Measurements from ENCODE around the gene DHX34.

The DHX34 gene

DNA sequence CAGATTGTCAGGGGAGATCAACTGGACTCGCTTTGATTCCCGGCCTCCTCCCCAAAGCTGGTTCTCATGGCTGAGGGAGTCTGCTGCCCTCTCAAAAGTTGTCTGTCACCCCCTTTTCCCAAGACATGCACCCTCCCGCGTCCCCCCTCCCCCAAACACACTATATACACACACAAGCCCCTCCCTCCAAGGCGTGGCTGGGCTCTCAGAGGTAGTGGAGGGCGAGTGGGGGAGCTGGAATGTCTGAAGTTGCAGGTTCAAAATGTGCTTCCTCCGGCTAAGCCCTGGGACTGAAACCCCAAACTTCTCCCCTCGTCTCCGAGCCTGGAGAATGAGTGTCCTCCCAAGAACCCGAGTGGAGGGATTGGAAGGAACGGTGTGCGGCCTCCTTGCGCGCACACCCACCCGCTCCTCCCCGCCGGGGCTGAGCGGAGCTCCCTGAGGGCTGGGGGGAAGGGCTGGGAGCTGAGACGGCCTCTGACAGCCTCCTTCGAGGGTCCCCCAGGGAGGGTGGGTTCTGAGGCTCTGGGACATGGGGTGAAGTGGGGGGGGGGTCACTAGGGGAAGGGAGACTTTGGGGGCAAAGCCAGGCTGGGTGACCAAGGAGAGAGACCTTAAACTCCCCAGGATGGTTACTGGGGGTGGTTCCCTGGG is 80.2 kb downstream of the DHX34 start:
- no peak for DNase-seq (ENCODE audit: extremely low spot score)
- POLR2A ChIA-PET = no interaction called here
- CTCF ChIA-PET = interaction anchor here (0.8 to 3.1 kb wide), 17 partner anchors 8 to 440 kb away, joined by 3 to 32 read pairs (median 3); partner anchors contain the start of genes DHX34 and KPTN
- TF ChIP-seq, protein P1, sequence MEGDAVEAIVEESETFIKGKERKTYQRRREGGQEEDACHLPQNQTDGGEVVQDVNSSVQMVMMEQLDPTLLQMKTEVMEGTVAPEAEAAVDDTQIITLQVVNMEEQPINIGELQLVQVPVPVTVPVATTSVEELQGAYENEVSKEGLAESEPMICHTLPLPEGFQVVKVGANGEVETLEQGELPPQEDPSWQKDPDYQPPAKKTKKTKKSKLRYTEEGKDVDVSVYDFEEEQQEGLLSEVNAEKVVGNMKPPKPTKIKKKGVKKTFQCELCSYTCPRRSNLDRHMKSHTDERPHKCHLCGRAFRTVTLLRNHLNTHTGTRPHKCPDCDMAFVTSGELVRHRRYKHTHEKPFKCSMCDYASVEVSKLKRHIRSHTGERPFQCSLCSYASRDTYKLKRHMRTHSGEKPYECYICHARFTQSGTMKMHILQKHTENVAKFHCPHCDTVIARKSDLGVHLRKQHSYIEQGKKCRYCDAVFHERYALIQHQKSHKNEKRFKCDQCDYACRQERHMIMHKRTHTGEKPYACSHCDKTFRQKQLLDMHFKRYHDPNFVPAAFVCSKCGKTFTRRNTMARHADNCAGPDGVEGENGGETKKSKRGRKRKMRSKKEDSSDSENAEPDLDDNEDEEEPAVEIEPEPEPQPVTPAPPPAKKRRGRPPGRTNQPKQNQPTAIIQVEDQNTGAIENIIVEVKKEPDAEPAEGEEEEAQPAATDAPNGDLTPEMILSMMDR (IDR thresholded peaks at IDR 0.05; ENCODE audit: control extremely low read depth, extremely low read depth, low read depth, missing control alignments) = no peak

DNA sequence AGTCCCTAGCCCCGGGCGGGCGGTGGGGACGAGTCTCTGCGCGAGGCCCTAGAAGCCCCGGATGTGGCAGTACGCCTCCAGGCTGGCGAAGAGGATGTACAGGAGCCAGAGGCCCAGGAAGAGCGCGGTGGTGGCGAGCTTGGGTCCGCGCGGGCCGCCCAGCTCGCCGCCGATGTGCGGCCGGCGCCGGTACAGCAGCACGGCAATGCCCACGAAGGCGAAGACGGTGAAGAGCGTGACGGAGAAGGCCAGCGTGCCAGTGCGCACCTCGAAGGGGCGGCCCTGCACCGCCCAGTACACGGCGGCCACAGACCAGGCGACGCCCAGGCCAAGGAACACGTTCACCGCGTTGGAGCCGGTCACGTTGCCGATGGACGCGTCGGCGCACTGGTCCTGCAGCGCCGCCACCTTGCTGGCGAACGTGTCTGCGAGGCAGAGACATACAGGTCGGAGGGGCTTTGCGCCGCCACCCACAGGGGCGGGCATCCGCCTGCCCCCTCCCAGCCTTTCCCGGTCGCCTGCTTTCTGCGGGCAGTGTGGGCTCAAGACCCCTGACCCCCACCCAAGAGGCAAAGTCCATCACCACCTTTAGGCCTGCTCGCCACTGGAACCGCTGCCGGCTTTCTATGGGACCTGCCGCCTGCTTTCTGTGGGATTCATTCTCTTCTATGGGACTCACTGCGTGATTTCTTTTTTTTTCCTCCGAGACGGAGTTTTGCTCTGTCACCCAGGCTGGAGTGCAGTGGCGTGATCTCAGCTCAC is 81.1 kb downstream of the DHX34 start:
- ChIA-PET POLR2A (no interaction called here), CTCF (interaction anchor here (1.2 to 13.1 kb wide), 5 partner anchors 39 to 273 kb away, joined by 3 to 288 read pairs (median 16); partner anchors contain the start of genes DHX34 and KPTN)
- TF ChIP-seq, protein P1 (IDR thresholded peaks at IDR 0.05; ENCODE audit: control extremely low read depth, extremely low read depth, low read depth, missing control alignments) = no peak
- DNase-seq (ENCODE audit: extremely low spot score) = no peak

DNA sequence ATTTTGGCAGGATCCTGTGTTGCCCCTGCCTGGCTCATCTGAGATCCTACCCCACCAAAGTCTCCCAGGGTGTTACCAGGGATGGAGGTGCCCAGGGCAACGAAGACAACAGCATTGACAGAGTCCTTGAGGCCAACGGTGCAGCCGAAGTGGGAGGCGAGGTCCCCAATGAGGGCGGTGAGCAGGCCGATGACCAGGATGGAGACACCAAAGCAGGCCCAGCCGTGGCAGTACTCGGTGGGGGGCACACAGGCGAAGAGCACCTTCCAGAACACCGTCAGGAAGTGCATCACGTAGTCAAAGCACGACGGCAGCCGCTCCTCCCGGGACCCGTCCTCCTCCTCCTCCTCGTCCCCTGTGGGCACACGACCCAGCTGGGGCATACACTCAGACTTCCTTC is 83.0 kb downstream of the DHX34 start:
- TF ChIP-seq, protein P1 (IDR thresholded peaks at IDR 0.05; ENCODE audit: control extremely low read depth, extremely low read depth, low read depth, missing control alignments) = no peak
- no peak for DNase-seq (ENCODE audit: extremely low spot score)
- POLR2A ChIA-PET = no interaction called here
- CTCF ChIA-PET = interaction anchor here (1.7 to 13.1 kb wide), 3 partner anchors 52 to 271 kb away, joined by 5 to 288 read pairs (median 11); partner anchors contain the start of gene KPTN
